Neural progenitor cell (in vitro differentiated cells): Measurements from ENCODE around the gene SIPA1. TPM values are rescaled to one million over a fixed set of nuclear protein-coding genes. Genes with fewer than 3 reads are reported as not detected.

Source experiments
- DNase-seq: peaks from one replicate; pipeline ENCODE4 v3.0.0-alpha.2; 2016; ENCODE audit warnings: low spot score
- H2AFZ ChIP-seq: fragments of 200-600 bp; sonication (generic); replicated peaks from 2 replicates; pipeline ENCODE4 v1.6.1; 2016; ENCODE audit warnings: antibody characterized with exemption
- H3F3A ChIP-seq: fragments of 200-600 bp; sonication (generic); 2 replicates; pipeline ENCODE4 v1.6.1; 2016; ENCODE audit warnings: antibody characterized with exemption, low read depth
- H3K27ac ChIP-seq: fragments of 200-600 bp; sonication (generic); 2 replicates; pipeline ENCODE4 v1.5.1; 2016; ENCODE audit warnings: mild to moderate bottlenecking
- H3K27me3 ChIP-seq: fragments of 200-600 bp; sonication (generic); 2 replicates; pipeline ENCODE4 v1.6.1; 2016; ENCODE audit warnings: mild to moderate bottlenecking, moderate library complexity
- H3K36me3 ChIP-seq: fragments of 200-600 bp; sonication (generic); 2 replicates; pipeline ENCODE4 v1.5.1; 2016
- H3K4me1 ChIP-seq: fragments of 200-600 bp; sonication (generic); 2 replicates; pipeline ENCODE4 v1.6.1; 2016; ENCODE audit warnings: mixed run types
- H3K4me2 ChIP-seq: fragments of 200-600 bp; sonication (generic); 2 replicates; pipeline ENCODE4 v1.6.1; 2016
- H3K4me3 ChIP-seq: fragments of 200-600 bp; sonication (generic); 2 replicates; pipeline ENCODE4 v1.5.1; 2016
- H3K79me2 ChIP-seq: fragments of 200-600 bp; sonication (generic); 2 replicates; pipeline ENCODE4 v1.6.1; 2016; ENCODE audit warnings: low read depth
- H3K9ac ChIP-seq: fragments of 200-600 bp; sonication (generic); 2 replicates; pipeline ENCODE4 v1.6.1; 2016
- H3K9me3 ChIP-seq: fragments of 200-600 bp; sonication (generic); 2 replicates; pipeline ENCODE4 v1.5.1; 2016; ENCODE audit warnings: low read depth
- H4K20me1 ChIP-seq: fragments of 200-600 bp; sonication (generic); 2 replicates; pipeline ENCODE4 v1.6.1; 2016; ENCODE audit warnings: low read depth
- H3K27ac Mint-ChIP-seq: 3 replicates; pipeline ENCODE4 v1.8.0; 2021; ENCODE audit warnings: mixed read lengths
- H3K27me3 Mint-ChIP-seq: 2 replicates; pipeline ENCODE4 v1.8.0; 2022; ENCODE audit warnings: low read depth, mild to moderate bottlenecking, inconsistent platforms, moderate library complexity, mixed read lengths; ENCODE audit not compliant: insufficient read depth
- H3K36me3 Mint-ChIP-seq: 3 replicates; pipeline ENCODE4 v1.8.0; 2021; ENCODE audit warnings: mixed read lengths
- H3K4me1 Mint-ChIP-seq: 3 replicates; pipeline ENCODE4 v1.8.0; 2021; ENCODE audit warnings: mixed read lengths
- H3K4me3 Mint-ChIP-seq: 3 replicates; pipeline ENCODE4 v1.8.0; 2021; ENCODE audit warnings: mild to moderate bottlenecking, moderate library complexity, mixed read lengths
- H3K9me3 Mint-ChIP-seq: 3 replicates; pipeline ENCODE4 v1.8.0; 2020; ENCODE audit warnings: mixed read lengths
- CTCF ChIP-seq: fragments of 200-600 bp; sonication (generic); IDR thresholded peaks from 2 replicates; pipeline ENCODE4 v1.5.1; 2017; ENCODE audit warnings: antibody characterized with exemption, mild to moderate bottlenecking
- EZH2 ChIP-seq: fragments of 200-600 bp; sonication (generic); IDR thresholded peaks from 2 replicates; pipeline ENCODE4 v1.6.1; 2017; ENCODE audit warnings: antibody characterized with exemption, mild to moderate bottlenecking, moderate library complexity
- EZH2phosphoT487 ChIP-seq: fragments of 200-600 bp; sonication (generic); IDR thresholded peaks from 2 replicates; pipeline ENCODE4 v1.6.1; 2017; ENCODE audit warnings: antibody characterized with exemption
- total RNA-seq: library from RNA; depleted of rRNA; stranded (reverse); fragments of >200 nt; gene quantifications from 2 replicates; pipeline ENCODE4 v1.2.3, GENCODE V29; 2015; ENCODE audit warnings: low replicate concordance

SIPA1 gene
- total RNA-seq, 1 donor from 2014 or later: 4.7 TPM

- peaks cover 9% of the 10 kb centered on the region for H3K4me1 Mint-ChIP-seq
- peak within 1 kb of the TSS; percentile 71 for H2AFZ ChIP-seq
- H3K9me3 ChIP-seq: no peaks in the 10 kb centered on the region
- H3K79me2 ChIP-seq: peaks cover 17% of the 10 kb centered on the region
- H3K27ac Mint-ChIP-seq: peak within 1 kb of the TSS; percentile 60
- peaks cover 21% of the 10 kb centered on the region for H3F3A ChIP-seq
- no peaks in the 10 kb centered on the region for H3K9me3 Mint-ChIP-seq
- DNase-seq: peak; percentile 97
- H3K27ac ChIP-seq: peak within 1 kb of the TSS; percentile 81
- no peaks in the 10 kb centered on the region for H3K36me3 ChIP-seq
- H3K36me3 Mint-ChIP-seq: peaks cover 15% of the 10 kb centered on the region
- H3K4me3 ChIP-seq: peak within 1 kb of the TSS; percentile 79
- H3K4me3 Mint-ChIP-seq: peak within 1 kb of the TSS; percentile 90
- H3K27me3 Mint-ChIP-seq: peaks cover 5% of the 10 kb centered on the region
- peak within 1 kb of the TSS; percentile 64 for H3K9ac ChIP-seq
- TF ChIP-seq EZH2 (peak; percentile 39), CTCF (no peak)
- peaks cover 11% of the 10 kb centered on the region for H3K4me1 ChIP-seq
- H4K20me1 ChIP-seq: peaks cover 6% of the 10 kb centered on the region
- H3K4me2 ChIP-seq: peak within 1 kb of the TSS; percentile 86
- no peaks in the 10 kb centered on the region for H3K27me3 ChIP-seq
These were observed 25.1 kb downstream of the SIPA1 start, which contains the start of gene RELA for GRCh38 chr11:65662799-65663638. RELA (minus strand) TSS chr11:65662916; CDS start chr11:65662832, 84 bp downstream.

- peak overlapping the region; percentile 82 for H3K4me2 ChIP-seq
- H3K9me3 Mint-ChIP-seq: no peaks in the 10 kb centered on the region
- peak; percentile 52 for DNase-seq
- peak overlapping the region; percentile 60 for H3K27ac Mint-ChIP-seq
- H3F3A ChIP-seq: peaks cover 21% of the 10 kb centered on the region
- peaks cover 9% of the 10 kb centered on the region for H3K4me1 Mint-ChIP-seq
- no peaks in the 10 kb centered on the region for H3K36me3 ChIP-seq
- no peak overlapping the region for H3K9ac ChIP-seq
- peaks cover 2% of the 10 kb centered on the region for H3K27me3 Mint-ChIP-seq
- peak overlapping the region; percentile 81 for H3K27ac ChIP-seq
- TF ChIP-seq EZH2 (peak; percentile 1), EZH2phosphoT487 (no peak)
- peaks cover 11% of the 10 kb centered on the region for H3K4me1 ChIP-seq
- H4K20me1 ChIP-seq: peaks cover 6% of the 10 kb centered on the region
- H2AFZ ChIP-seq: peak overlapping the region; percentile 71
- peaks cover 12% of the 10 kb centered on the region for H3K36me3 Mint-ChIP-seq
- H3K79me2 ChIP-seq: peaks cover 17% of the 10 kb centered on the region
- peak overlapping the region; percentile 89 for H3K4me3 Mint-ChIP-seq
- peak overlapping the region; percentile 79 for H3K4me3 ChIP-seq
- H3K27me3 ChIP-seq: no peaks in the 10 kb centered on the region
- H3K9me3 ChIP-seq: no peaks in the 10 kb centered on the region
These were observed 25.8 kb downstream of the SIPA1 start for GRCh38 chr11:65663639-65664200.

- Histone ChIP-seq H3K9ac (no peak overlapping the region), H3K79me2 (no peaks in the 10 kb centered on the region), H3K9me3 (no peaks in the 10 kb centered on the region), H3K4me1 (no peaks in the 10 kb centered on the region), H2AFZ (no peak overlapping the region), H3K27me3 (no peaks in the 10 kb centered on the region), H3F3A (no peaks in the 10 kb centered on the region), H3K4me3 (no peak overlapping the region), H4K20me1 (no peaks in the 10 kb centered on the region), H3K4me2 (no peak overlapping the region), H3K36me3 (no peaks in the 10 kb centered on the region), H3K27ac (no peak overlapping the region)
- H3K27ac Mint-ChIP-seq: no peak overlapping the region
- no peak overlapping the region for H3K4me3 Mint-ChIP-seq
- no peaks in the 10 kb centered on the region for H3K4me1 Mint-ChIP-seq
- H3K27me3 Mint-ChIP-seq: no peaks in the 10 kb centered on the region
- no peaks in the 10 kb centered on the region for H3K36me3 Mint-ChIP-seq
- TF ChIP-seq EZH2phosphoT487 (no peak), CTCF (no peak), EZH2 (no peak)
- no peak for DNase-seq
- no peaks in the 10 kb centered on the region for H3K9me3 Mint-ChIP-seq
These were observed 34.4 kb downstream of the SIPA1 start for GRCh38 chr11:65672180-65672860.
